Urothelium cell line (cell line): ENCODE results near the gene HOXD13.

Source experiments
- DNase-seq: peaks from one replicate; pipeline ENCODE4 v3.0.0; 2011; ENCODE audit warnings: low spot score, mixed read lengths
- FAIRE-seq: peaks from 2 replicates; lab custom pipeline; 2011; peaks lifted over from hg19 to GRCh38; lab: Jason Lieb, UNC

HOXD13 gene

DNA sequence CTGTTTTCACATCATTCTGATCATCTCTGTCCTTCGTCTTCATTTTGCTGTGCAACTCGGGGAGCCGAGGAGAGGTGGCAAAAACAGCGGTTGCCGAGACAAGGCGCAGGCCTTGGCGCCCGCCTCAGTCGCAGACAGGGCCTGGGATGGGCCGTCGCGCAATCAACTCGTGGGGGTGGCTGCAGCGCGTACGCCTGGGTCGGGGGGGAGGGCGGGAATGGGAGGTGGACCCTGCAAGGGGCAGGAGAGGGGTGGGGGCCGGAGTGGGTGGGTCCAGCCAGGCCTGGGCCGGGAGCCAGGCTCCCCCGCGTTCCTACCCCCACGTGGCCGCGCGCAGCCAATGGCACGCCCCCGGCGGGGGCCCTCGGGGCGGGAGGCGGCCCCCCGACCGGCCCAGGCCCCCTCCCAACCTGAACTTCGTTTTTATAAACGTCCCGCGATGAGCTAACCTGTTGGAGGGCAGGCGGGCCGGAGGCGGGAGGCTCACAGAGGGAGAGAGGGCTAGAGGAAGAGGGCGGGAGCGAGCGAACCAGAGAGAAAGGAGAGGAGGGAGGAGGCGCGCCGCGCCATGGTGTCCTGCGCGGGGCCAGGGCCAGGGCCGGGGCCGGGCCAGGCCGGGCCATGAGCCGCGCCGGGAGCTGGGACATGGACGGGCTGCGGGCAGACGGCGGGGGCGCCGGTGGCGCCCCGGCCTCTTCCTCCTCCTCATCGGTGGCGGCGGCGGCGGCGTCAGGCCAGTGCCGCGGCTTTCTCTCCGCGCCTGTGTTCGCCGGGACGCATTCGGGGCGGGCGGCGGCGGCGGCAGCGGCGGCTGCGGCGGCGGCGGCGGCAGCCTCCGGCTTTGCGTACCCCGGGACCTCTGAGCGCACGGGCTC, at the start of gene HOXD13:
HOXD13 (plus strand) TSS at position 452 of the 875 bp plus-strand sequence; CDS start at position 622, 170 bp downstream.
- no peak for FAIRE-seq
- no peak for DNase-seq

DNA sequence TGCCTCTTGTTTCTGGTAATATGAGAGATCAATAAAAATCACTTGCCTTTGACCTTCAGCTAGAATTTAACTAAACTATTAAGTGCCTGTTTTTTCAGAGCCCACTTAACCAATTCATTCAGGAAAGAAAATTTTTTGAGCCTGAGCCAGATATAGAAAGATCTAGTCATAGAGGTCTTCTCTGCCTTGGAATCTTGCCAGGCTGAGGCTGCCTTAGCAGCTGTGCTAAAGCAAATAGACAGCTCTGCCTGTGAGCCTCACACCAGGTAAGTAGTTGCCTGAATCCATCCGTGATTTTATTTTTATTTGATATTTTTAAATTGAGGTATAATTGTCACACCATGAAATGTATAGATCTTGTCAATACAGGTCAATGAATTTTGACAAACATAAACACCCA, 36.1 kb upstream of the HOXD13 start:
- DNase-seq: no peak
- no peak for FAIRE-seq

DNA sequence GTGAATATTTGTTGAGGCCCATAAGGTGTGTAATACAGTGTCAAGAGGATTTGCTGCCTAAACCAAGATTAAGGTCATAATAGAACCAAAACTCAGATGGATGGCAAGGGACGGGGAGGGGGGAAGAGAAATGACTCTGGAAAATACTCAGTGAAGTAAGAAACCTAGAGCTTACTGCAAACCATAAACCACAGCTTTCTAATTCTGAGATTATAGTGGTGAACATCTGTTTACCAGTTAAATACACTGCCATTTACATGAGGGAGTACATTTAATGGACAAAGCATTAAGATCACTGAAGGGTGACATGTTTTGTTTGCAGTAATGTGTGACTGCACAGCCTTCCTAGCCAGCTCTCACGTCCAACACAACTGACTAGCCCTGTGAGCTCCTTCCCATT, 28.6 kb upstream of the HOXD13 start:
- DNase-seq (no peak), FAIRE-seq (no peak)

DNA sequence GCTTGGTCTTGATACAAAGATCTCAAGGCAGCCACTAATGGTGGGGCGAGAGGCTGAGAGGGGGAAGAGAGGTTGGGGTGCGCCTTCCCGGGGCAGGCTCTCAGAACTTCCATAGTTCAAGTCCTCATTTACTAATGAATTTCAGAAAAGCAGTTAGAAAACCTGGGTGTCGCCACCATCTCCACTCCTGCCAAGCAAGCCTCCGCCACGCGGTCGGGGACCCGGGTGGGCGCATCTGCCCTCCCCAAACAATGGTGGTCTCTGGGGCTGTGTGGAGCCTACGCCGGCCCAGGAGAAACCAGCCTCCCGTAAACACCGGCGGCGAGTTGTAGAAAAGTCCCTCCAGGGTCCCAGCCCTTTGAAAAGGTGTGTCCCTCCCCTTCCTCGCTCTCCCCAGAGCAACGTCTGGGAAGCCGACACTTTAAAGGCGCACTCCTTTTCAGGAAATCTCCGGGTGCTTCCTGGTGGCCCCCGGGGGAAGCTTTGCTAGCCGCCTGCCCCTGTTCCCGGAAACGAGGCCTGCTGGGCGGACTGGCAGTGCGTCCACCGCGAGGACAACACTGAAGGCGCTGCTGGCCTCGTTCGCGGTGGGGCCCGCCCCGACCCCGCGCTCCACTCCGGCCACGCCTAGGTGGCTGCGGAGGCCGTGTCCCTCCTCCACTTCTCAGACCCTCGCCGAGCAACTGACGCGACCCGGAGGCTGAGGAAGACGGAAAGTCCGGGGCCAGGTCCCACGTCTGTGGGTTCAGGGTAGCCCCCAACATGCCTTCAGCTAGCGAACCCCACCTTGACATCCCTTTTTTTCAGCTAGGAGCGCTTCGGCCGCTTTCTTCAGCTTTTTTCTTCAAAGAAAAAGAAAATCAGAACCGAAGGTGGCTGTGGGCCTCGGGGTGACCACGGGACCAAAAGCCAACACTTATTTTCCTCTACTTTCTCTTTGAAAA, 25.6 kb upstream of the HOXD13 start:
- no peak for FAIRE-seq
- DNase-seq: no peak

DNA sequence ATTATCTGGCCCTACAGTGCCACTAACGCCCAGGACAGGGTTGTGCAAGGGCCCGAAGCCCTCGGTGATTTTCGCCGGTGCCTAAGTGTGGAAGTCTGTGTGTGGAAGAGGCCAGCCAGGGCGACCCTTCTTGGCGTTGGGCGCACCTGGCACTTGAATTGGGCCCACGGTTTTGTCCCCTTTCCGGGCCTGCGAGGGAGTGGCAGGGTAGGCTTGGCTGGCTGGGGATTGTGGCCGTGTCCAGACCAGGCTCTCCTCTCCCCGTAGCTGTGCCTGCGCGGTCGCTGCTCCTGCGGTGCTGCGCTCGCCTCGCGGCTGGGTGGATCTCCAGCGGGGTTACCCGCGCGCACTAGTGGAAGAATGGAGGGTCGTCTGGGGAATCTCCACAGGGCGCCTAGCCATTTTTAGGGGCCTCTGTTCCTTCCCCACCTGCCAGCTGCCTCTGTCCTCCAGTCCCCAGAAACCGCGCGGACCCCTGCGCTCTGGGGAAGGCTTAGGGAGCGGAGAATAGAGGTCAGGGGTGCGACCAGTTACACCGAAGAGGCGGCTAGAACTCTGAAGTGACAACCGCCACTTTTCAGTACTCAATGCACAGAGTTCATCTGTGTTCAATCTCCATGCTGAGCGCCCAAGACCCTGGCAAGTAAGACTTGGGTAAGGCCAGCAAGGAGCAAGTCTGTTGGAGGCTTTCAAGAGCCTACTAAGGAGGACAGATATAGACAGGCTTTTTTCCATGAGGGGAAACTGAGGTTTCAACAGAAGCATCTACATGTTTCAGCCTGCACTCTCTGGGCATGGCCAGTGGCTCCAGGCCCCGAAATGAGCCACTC, 24.7 kb upstream of the HOXD13 start:
- DNase-seq: no peak
- no peak for FAIRE-seq

DNA sequence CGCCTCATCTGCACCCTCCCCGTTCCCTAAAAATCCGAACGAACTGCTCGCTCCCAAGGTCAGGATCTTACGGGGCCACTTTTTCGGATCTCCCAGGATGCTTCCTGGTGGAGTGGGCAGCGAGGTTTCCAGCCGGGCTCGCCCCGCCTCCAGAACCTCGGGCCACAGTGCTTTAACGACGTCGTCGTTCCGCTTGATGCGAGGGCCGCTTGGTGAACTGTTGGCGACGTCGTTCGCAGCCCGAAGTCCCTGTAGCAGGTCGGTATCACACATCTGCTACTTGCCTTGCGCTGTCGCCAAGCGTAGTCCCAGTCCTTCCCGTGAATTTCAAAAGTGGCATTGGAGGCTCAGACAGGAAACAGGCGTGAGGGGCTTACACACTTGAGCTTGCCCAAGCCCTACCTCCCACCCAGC, 24.1 kb upstream of the HOXD13 start:
- DNase-seq: no peak
- no peak for FAIRE-seq

DNA sequence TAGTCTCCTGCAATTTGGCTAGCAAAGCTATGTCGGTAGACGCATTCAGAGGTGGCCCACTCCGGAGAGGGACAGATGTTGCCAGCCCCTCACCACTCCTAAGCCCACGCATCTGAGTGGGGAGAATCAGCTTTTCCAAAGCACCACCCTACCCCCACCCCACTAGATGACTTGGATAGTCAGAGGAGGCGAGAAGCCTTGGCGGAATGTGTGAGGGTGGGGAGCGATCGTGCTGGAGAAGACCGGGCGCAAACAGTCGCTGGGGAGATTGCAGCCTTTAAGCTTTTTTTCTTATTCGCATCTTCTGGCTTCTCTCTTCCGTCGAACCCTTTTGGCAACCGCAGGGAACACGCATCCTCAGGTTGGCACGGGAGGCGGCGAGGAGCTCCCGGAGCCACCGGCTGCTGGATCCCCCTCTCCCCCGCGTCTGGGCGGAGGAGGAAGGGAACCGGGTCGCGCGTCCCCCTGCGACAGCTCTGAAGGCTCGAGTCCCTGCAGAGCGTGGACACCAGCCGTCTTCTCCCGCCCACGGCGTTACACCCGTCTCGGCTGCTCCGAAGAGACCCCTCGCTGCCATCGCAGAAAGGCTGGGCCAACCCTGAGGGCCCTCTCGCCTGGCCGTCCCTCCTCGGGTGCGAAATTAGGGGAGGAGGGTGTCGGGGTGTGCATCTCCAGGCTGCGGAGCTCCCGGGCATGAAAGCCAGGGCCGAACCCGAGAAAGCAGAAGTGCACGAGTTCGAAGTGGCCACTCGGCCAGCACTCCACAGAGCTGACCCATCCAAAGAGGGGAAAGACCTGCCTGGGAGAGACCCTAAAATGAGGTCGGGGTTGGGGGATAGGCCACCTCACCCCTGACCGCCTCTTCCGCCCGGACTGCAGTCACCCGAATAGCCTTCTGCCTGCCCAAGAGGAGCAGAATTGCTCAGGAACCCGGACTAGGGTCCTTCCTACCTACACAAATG, 20.9 kb upstream of the HOXD13 start:
- DNase-seq (no peak), FAIRE-seq (no peak)

DNA sequence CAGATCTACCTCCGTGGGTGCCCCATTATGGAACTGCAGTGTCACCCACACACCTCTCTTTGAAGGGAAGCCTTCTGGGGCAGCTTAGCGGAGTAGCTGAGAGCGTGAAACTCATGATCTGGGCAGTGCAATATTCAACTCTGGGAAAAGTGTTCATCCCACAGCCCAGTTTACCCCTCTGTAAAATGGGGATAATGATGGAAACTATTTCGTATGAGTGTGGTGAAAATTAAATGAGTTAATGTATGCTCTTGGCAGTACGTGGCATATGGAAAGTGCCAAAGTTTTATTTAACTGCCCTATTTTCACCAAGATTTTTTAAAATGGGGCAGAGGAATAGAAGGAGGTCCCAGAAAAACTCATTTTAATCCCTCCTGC, 20.2 kb upstream of the HOXD13 start:
- FAIRE-seq (no peak), DNase-seq (no peak)

DNA sequence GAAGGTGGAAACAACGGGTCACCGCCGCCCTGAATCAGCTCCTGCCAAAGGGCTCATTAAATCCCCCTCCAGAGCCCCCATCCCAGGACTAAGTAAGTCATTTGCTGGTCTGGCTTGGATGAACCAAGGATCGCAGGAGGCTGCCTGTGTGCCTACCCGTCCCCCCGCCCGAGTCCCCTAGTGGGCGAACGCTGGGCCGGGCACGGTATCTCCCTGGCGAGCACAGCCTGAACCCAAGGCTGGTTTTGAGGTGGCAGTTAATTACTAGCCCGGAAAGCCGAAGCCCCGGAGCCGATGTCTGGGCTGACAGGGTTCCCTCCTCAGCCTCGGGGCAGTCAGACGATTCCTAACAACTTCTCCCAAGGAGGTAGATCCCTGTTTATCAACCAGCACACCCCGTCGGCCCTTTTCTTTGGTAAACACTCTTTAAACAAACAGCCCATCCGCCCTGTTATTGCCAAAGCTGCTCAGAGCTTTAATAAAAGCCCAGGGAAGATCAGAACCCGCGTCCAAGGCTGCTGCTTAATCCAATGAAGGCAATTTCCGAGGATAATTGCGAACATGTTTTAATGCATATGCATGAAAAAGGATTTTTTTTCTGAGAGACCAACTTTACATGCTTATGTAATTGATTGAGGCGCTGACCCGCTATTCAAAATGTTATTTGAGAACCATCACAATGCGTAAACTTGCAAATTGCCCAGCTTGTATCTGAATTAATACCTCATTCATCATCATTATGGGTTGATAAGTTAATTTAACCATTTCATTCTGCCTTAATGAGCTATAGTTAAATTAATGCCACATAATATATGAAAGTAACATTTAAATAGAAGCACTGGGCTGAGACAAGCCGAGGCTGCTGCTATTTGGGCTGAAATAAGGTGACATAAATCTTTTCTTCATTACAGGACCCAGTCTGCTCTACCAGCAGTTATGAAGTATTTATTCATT, 19.3 kb upstream of the HOXD13 start:
- FAIRE-seq (no peak), DNase-seq (no peak)

DNA sequence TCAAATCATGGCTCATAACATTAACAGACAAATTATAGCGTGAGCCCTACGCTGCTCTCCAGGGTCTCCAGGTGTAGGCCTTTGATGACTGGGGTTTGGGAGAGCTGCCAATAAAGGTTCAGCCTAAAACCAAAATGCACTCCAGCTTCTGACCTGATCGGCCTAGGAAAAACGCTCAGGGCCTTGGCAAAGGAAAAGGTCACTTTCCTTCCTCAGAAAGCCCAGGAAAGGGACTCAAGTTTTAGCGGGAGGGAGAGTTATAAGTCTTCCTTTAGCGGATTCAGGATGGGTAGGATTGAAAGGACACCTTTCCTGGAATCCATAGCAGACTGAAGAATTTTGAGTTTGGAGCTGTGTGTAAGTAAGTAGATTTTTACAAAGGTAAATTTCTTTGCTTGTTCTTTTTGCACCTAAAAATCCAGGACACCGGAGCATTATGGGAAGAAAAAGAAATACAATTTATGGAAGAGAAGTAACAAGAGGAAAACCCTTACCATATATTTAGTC, 17.5 kb upstream of the HOXD13 start:
- FAIRE-seq (no peak), DNase-seq (no peak)

DNA sequence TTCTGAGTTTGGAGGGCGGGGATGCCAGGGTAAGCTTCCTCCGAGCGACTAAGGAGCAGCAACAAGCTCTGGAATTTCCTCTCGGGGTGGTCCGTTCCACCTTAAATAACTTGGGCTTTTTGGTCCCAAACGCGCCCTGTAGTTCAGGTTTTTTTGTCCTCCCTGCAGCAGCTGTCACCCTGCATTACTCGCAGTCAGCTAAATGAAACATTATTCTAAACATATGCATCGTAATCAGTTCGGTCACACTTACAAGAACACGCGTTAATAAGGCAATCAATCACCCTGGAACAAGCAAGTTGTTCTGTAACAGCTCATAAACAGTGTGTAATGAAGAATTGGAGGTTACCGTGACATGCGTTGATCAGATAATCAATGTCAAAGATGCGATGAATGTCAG, 17.0 kb upstream of the HOXD13 start:
- DNase-seq: no peak
- FAIRE-seq: no peak

DNA sequence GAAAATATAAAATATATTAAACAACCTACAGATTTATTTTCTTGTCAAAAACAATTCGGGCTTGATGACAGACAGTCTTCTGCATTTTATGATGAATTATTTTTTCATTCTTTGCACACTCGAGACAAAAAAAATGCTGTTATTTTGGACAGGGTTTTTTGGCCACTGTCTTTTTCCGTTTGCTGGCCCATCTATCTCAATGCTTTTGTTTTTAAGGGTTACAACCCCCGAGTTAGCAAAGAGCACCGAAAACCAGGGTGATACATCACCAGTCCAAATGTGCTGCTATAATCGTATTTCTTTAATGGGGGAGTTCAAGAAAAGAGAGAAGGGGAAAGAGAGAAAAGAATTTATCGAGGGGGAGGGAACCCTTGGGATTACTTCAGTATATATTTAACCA, 16.5 kb upstream of the HOXD13 start:
- no peak for DNase-seq
- no peak for FAIRE-seq

DNA sequence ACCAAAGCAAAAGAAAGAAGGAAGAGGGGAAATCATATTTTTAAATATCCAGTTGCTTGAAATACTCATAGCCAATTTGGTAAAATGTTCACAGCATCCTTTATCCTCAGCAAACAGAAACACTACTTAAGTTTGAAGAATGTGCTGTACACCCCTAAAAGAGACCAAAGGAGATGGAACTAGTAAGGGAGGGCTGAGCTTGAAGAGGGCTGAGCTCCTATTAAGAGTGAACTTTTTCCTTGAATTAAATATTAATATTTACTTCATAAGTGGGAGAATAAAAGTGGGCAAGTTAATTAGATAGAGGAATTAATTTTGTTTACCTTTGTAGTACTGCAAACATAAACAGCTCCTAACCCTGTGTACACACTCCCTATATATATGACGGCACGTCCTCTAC, 15.7 kb upstream of the HOXD13 start:
- DNase-seq: no peak
- no peak for FAIRE-seq

DNA sequence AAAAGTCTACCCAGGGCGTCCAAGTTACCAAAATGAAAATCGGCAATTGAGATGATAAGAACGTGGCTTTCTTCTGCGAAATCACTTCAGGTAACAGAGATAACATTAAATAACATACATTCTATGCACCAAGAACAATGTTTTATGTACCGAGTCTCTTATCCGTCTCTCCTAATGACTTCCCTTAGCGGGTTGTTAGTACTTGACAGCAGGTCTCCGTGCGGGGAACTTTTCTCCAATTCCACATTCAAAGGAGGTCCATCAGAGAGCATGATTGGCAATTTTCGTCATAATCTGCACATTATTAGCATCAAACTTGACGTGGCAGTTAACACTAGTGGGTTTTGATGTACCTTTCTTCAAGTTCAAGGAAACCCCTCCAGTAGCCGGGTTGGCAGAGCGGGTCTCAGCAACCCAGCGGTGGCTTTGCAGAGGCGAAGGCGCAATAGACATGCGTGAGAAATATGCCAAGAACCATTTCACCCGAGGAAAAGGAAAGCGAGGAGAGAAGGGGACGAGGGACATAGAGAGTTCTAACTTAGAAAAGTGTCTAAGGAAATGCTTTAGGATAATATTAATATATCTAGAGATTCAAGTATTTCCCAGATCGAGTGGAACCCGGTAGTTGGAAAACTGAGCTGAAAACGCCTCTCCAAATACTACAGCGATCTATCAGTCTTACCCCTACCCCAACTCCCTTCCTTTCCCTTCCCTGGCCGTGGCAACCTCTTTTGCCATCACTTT, 13.8 kb upstream of the HOXD13 start:
- no peak for DNase-seq
- FAIRE-seq: no peak

DNA sequence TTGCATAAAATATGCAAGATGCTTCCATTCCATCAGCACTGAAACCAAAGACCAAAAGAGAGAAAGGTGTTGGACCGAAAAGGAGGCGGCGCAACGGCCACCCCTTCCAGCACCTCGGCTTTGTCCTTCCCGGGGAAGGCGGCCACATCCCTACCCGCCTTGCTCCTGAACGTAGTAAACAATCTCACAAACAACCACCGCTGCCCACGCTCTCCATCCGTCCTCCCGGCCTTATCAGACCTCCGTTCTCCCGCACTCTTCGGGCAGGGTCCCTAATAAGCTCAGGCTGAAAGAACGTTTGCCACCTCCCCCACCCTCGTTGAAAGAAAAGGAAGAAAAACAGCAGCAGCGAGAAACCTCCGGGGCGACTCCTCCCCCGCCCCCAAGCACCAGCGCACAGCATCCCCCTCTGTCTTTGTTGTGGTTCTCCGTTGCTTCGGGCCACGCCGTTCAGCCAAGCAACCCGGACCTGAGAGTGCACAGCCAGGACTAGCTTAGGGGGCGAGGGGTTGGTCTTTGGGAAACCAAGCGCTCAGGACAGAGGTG, 13.2 kb upstream of the HOXD13 start:
- DNase-seq (no peak), FAIRE-seq (no peak)

DNA sequence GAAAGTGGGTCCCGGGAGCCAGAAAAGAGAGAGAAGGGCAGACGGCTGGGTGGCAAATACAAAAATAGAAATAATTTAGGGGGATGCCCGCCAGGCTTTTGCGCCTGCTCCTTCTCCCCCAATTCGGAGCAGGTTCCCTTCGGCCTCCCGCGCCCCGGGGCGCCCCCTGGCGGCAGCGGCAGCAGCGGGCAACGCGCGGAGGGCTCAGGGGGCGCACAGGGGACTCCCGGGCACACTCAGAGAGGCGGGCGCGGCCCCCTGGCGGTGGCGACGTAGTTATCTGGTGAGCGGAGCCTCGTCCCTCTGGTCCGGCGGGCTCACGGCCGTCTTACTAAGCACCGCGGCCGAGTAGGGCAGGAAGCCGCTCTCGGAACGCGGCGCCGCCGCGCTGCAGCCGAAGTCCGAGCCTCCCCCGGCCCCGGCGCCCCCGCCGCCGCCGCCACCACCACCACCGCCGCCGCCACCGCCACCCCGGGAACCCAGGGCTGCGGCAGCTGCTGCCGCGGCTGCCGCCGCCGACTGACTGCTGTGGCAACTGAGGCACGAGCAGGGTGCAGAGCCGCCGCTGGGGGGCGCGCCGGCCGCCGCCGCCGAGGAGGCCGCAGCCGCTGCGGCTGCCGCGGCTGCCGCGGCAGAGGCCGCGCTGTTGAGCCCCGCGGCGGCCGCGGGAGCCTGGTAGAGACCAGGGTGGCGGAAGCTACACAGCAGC, 12.5 kb upstream of the HOXD13 start:
- DNase-seq (no peak), FAIRE-seq (no peak)
